Measurements from ENCODE around the gene MAGEH1. TPM values are rescaled to one million over a fixed set of nuclear protein-coding genes. Genes with fewer than 3 reads are reported as not detected.

Gene MAGEH1
- total and polyA plus RNA-seq, 9 of the 15 experiments (the other 6 are each of a cell fraction or from before 2014, with no cell fraction given) = 3.7 to 14.9 (median 8.8) TPM

DNA sequence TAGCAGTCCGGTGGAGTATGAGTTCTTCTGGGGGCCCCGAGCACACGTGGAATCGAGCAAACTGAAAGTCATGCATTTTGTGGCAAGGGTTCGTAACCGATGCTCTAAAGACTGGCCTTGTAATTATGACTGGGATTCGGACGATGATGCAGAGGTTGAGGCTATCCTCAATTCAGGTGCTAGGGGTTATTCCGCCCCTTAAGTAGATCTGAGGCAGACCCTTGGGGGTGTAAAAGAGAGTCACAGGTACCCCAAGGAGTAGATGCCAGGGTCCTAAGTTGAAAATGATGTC is 852 bp downstream of the MAGEH1 start (continued):
- no peak for TF ChIP-seq CHD7 (IDR thresholded peaks at IDR 0.05; ENCODE audit: low read depth, low read length)
- TF ChIP-seq, protein P1, sequence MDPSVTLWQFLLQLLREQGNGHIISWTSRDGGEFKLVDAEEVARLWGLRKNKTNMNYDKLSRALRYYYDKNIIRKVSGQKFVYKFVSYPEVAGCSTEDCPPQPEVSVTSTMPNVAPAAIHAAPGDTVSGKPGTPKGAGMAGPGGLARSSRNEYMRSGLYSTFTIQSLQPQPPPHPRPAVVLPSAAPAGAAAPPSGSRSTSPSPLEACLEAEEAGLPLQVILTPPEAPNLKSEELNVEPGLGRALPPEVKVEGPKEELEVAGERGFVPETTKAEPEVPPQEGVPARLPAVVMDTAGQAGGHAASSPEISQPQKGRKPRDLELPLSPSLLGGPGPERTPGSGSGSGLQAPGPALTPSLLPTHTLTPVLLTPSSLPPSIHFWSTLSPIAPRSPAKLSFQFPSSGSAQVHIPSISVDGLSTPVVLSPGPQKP (CRISPR knock-in tag; IDR thresholded peaks at IDR 0.05) = no peak
- TF ChIP-seq EGR1 (conservative IDR thresholded peaks at IDR 0.05) = no peak
- no peak for TF ChIP-seq NCOA6 (IDR thresholded peaks at IDR 0.05)
- TF ChIP-seq ZKSCAN3 (CRISPR knock-in tag; IDR thresholded peaks at IDR 0.05) = no peak
- no peak for TF ChIP-seq BACH1 (tag; IDR thresholded peaks at IDR 0.05)
- TF ChIP-seq CBX3 (IDR thresholded peaks at IDR 0.05; ENCODE audit: borderline replicate concordance in 1 of 2, low read length in 2 of 2) = no peak
- no peak for TF ChIP-seq CC2D1A (IDR thresholded peaks at IDR 0.05)
- no peak for TF ChIP-seq CEBPG (CRISPR knock-in tag; IDR thresholded peaks at IDR 0.05)
- TF ChIP-seq CEBPG (tag; conservative IDR thresholded peaks at IDR 0.05 in 1 of 2, IDR thresholded peaks at IDR 0.05 in 1 of 2) = no peak
- TF ChIP-seq, protein P2, sequence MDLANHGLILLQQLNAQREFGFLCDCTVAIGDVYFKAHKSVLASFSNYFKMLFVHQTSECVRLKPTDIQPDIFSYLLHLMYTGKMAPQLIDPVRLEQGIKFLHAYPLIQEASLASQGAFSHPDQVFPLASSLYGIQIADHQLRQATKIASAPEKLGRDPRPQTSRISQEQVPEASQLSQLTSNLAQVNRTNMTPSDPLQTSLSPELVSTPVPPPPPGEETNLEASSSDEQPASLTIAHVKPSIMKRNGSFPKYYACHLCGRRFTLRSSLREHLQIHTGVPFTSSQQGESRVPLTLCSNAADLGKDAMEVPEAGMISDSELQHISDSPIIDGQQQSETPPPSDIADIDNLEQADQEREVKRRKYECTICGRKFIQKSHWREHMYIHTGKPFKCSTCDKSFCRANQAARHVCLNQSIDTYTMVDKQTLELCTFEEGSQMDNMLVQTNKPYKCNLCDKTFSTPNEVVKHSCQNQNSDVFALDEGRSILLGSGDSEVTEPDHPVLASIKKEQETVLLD (IDR thresholded peaks at IDR 0.05) = no peak
- TF ChIP-seq NELFE (IDR thresholded peaks at IDR 0.05; ENCODE audit: insufficient read depth, insufficient read length) = no peak

Data from K562 (cell line).